HepG2 (cell line): ENCODE results near the gene DQX1. TPM values are rescaled to one million over a fixed set of nuclear protein-coding genes. Genes with fewer than 3 reads are reported as not detected.

Source experiments
- DDIT3 ChIP-seq: sonication (generic); formaldehyde crosslinking; IDR thresholded peaks from 2 replicates; pipeline ENCODE4 v1.4.0; 2020; ENCODE audit warnings: mild to moderate bottlenecking, missing genetic modification reagents
- ELF1 ChIP-seq: sonication (generic); formaldehyde crosslinking; IDR thresholded peaks from 2 replicates; pipeline ENCODE4 v1.4.0; 2020; ENCODE audit warnings: missing genetic modification reagents
- GABPA ChIP-seq, 2 experiments: IDR thresholded peaks; 2 replicates each; pipeline ENCODE4 v1.6.1; 2011 to 2016; ENCODE audit warnings: low read depth in 2 of 2, low read length in 1 of 2, missing biosample characterization in 1 of 2, missing genetic modification characterization in 1 of 2
- HDAC1 ChIP-seq: sonication (generic); formaldehyde crosslinking; IDR thresholded peaks from 2 replicates; pipeline ENCODE4 v1.5.1; 2020; ENCODE audit warnings: mild to moderate bottlenecking, missing genetic modification reagents
- KAT8 ChIP-seq: IDR thresholded peaks from 2 replicates; pipeline ENCODE4 v1.6.1; 2016; ENCODE audit warnings: missing genetic modification reagents, missing compliant biosample characterization
- MTA1 ChIP-seq: sonication (generic); formaldehyde crosslinking; IDR thresholded peaks from 2 replicates; pipeline ENCODE4 v1.4.0; 2020; ENCODE audit warnings: missing genetic modification reagents, mild to moderate bottlenecking, borderline replicate concordance
- MXD4 ChIP-seq: IDR thresholded peaks from 2 replicates; pipeline ENCODE4 v1.6.1; 2016; ENCODE audit warnings: mild to moderate bottlenecking, missing biosample characterization, missing genetic modification reagents
- NR2F1 ChIP-seq, 2 experiments: fragments of 450-650 bp in 1 of 2; formaldehyde crosslinking in 1 of 2; IDR thresholded peaks; 2 replicates each; pipeline versions ENCODE4 v1.5.0 to v1.6.1; 2016 to 2020; ENCODE audit warnings: mild to moderate bottlenecking in 1 of 2, missing compliant biosample characterization in 1 of 2, missing genetic modification reagents in 1 of 2, moderate library complexity in 1 of 2
- RXRB ChIP-seq: IDR thresholded peaks from 2 replicates; pipeline ENCODE4 v1.6.1; 2016; ENCODE audit warnings: borderline replicate concordance, missing genetic modification reagents, missing compliant biosample characterization
- SNAPC2 ChIP-seq: sonication (generic); formaldehyde crosslinking; IDR thresholded peaks from 2 replicates; pipeline ENCODE4 v1.8.1; 2022; ENCODE audit warnings: mild to moderate bottlenecking, missing genetic modification reagents
- TRAFD1 ChIP-seq: sonication (generic); formaldehyde crosslinking; IDR thresholded peaks from 2 replicates; pipeline ENCODE4 v1.5.1; 2020; ENCODE audit warnings: missing genetic modification reagents, mild to moderate bottlenecking, borderline replicate concordance
- ZBTB39 ChIP-seq: sonication (generic); formaldehyde crosslinking; IDR thresholded peaks from 2 replicates; pipeline ENCODE4 v1.5.0; 2020; ENCODE audit warnings: missing genetic modification reagents
- ZNF547 ChIP-seq: sonication (generic); formaldehyde crosslinking; IDR thresholded peaks from 2 replicates; pipeline ENCODE4 v1.5.1; 2020; ENCODE audit warnings: mild to moderate bottlenecking, missing genetic modification reagents
- ZNF580 ChIP-seq: IDR thresholded peaks from 2 replicates; pipeline ENCODE4 v1.6.1; 2016; ENCODE audit warnings: low read depth, borderline replicate concordance
- ZNF7 ChIP-seq: IDR thresholded peaks from 2 replicates; pipeline ENCODE4 v1.6.1; 2016; ENCODE audit warnings: missing biosample characterization, missing genetic modification reagents
- ZNF878 ChIP-seq: sonication (generic); formaldehyde crosslinking; IDR thresholded peaks from 2 replicates; pipeline ENCODE4 v1.8.1; 2023; ENCODE audit warnings: mild to moderate bottlenecking, missing genetic modification reagents, moderate library complexity
- polyA plus RNA-seq, 8 experiments: library from polyadenylated mRNA; depleted of rRNA in 3 of 8; stranded (reverse) in 7 of 8; unstranded in 1 of 8; fragments of >200 nt; fragmentation: Illumina TruSeq in 4 of 8; extraction: Trizol in 4 of 8; gene quantifications; 2 replicates each; pipeline versions ENCODE4 v1.2.1 to v1.2.3, GENCODE V29; 2011 to 2016; ENCODE audit warnings: low read depth in 4 of 8, missing spikeins in 1 of 8, mixed read lengths in 1 of 8; ENCODE audit not compliant: insufficient read depth in 1 of 8
- total RNA-seq, 5 experiments: library from RNA; depleted of rRNA; stranded (reverse); fragments of >200 nt; fragmentation: Illumina TruSeq; extraction: Trizol; gene quantifications; 2 replicates each; pipeline ENCODE4 v1.2.3, GENCODE V29; 2016; ENCODE audit warnings: low read depth in 1 of 5
- TF ChIP-seq, protein P1 (sequence below): sonication (generic); formaldehyde crosslinking; IDR thresholded peaks from 2 replicates; pipeline ENCODE4 v1.4.0; 2020; ENCODE audit warnings: missing genetic modification reagents, mild to moderate bottlenecking, borderline replicate concordance
- TF ChIP-seq, protein P2 (sequence below): sonication (generic); formaldehyde crosslinking; IDR thresholded peaks from 2 replicates; pipeline ENCODE4 v1.8.0; 2022; ENCODE audit warnings: mild to moderate bottlenecking, missing genetic modification reagents, moderate library complexity
- TF ChIP-seq, protein P3 (sequence below): sonication (generic); formaldehyde crosslinking; IDR thresholded peaks from 2 replicates; pipeline ENCODE4 v1.8.1; 2022; ENCODE audit warnings: mild to moderate bottlenecking, missing genetic modification reagents

Gene DQX1
- total and polyA plus RNA-seq, 2 of the 13 experiments (the other 11 are each of a cell fraction or from before 2014, with no cell fraction given) = 27.6 to 89.8 TPM

DNA sequence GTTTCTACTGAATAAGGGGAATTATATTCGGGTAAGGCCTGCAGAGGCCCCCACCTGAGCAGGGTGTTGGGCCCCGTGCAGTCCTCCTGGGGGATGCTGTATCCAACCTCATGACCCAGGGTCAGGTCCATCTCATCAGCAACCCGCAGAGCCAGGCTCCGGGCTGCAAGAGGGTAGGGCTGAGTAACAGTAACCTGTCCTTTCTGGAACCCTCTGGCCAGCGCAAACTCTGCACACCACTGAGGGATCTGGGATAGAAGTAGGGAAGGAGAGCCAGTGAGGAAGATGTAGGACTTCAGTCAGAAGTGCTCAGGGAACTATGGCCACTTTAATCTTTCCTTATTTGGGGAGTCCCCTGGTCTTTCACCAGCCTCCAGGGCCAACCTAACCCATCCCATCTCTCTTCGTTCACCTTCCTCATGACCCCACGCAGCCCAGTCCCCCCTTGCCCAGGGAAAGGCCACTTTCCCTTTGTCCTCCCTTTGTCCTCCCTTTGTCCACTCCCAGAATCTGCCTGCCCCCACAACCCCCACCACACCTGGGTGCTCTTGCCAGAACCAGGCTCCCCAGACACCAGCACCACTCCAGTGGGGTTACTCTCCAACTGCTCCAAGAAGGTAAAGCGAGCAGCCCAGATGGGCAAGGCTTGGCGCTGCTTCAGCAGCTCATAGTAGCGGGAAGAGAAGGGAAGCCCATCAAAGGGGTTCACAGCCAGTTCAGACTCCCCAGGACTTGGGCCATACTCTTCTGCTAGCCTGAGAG, 895 bp downstream of the DQX1 start (continued):
- peak; percentile 61; the same call in 1 of the 2 replicates for TF ChIP-seq MTA1 (CRISPR knock-in tag)
- TF ChIP-seq ZNF547 (CRISPR knock-in tag) = no peak
- no peak for TF ChIP-seq HDAC1 (CRISPR knock-in tag)
- TF ChIP-seq ZNF580 (CRISPR knock-in tag) = no peak
- TF ChIP-seq ZNF878 (CRISPR knock-in tag) = no peak
- no peak for TF ChIP-seq KAT8
- no peak for TF ChIP-seq ZNF7 (CRISPR knock-in tag)
- TF ChIP-seq, protein P1, sequence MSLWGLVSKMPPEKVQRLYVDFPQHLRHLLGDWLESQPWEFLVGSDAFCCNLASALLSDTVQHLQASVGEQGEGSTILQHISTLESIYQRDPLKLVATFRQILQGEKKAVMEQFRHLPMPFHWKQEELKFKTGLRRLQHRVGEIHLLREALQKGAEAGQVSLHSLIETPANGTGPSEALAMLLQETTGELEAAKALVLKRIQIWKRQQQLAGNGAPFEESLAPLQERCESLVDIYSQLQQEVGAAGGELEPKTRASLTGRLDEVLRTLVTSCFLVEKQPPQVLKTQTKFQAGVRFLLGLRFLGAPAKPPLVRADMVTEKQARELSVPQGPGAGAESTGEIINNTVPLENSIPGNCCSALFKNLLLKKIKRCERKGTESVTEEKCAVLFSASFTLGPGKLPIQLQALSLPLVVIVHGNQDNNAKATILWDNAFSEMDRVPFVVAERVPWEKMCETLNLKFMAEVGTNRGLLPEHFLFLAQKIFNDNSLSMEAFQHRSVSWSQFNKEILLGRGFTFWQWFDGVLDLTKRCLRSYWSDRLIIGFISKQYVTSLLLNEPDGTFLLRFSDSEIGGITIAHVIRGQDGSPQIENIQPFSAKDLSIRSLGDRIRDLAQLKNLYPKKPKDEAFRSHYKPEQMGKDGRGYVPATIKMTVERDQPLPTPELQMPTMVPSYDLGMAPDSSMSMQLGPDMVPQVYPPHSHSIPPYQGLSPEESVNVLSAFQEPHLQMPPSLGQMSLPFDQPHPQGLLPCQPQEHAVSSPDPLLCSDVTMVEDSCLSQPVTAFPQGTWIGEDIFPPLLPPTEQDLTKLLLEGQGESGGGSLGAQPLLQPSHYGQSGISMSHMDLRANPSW = no peak
- TF ChIP-seq SNAPC2 = 0 out of 2 replicates have a peak, but pooled peaks have one; percentile 37
- TF ChIP-seq, protein P2, sequence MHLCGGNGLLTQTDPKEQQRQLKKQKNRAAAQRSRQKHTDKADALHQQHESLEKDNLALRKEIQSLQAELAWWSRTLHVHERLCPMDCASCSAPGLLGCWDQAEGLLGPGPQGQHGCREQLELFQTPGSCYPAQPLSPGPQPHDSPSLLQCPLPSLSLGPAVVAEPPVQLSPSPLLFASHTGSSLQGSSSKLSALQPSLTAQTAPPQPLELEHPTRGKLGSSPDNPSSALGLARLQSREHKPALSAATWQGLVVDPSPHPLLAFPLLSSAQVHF (CRISPR knock-in tag) = no peak
- TF ChIP-seq, protein P3, sequence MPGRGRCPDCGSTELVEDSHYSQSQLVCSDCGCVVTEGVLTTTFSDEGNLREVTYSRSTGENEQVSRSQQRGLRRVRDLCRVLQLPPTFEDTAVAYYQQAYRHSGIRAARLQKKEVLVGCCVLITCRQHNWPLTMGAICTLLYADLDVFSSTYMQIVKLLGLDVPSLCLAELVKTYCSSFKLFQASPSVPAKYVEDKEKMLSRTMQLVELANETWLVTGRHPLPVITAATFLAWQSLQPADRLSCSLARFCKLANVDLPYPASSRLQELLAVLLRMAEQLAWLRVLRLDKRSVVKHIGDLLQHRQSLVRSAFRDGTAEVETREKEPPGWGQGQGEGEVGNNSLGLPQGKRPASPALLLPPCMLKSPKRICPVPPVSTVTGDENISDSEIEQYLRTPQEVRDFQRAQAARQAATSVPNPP (CRISPR knock-in tag) = 0 out of 2 replicates have a peak, but pooled peaks have one; percentile 31
- no peak for TF ChIP-seq ELF1
- TF ChIP-seq TRAFD1 (CRISPR knock-in tag) = 0 out of 2 replicates have a peak, but pooled peaks have one; percentile 54
- no peak for TF ChIP-seq GABPA (IDR thresholded peaks at IDR 0.05; ENCODE audit: low read depth, low read length)
- TF ChIP-seq GABPA (CRISPR knock-in tag; IDR thresholded peaks at IDR 0.05; ENCODE audit: low read depth) = no peak
- no peak for TF ChIP-seq NR2F1 (CRISPR knock-in tag; IDR thresholded peaks at IDR 0.05)
- no peak for TF ChIP-seq DDIT3 (CRISPR knock-in tag)
- no peak for TF ChIP-seq ZBTB39 (CRISPR knock-in tag)
- TF ChIP-seq RXRB = no peak
- no peak for TF ChIP-seq MXD4 (CRISPR knock-in tag)
